ENCODE data around the gene RALB.

The RALB gene, protein sequence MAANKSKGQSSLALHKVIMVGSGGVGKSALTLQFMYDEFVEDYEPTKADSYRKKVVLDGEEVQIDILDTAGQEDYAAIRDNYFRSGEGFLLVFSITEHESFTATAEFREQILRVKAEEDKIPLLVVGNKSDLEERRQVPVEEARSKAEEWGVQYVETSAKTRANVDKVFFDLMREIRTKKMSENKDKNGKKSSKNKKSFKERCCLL

DNA sequence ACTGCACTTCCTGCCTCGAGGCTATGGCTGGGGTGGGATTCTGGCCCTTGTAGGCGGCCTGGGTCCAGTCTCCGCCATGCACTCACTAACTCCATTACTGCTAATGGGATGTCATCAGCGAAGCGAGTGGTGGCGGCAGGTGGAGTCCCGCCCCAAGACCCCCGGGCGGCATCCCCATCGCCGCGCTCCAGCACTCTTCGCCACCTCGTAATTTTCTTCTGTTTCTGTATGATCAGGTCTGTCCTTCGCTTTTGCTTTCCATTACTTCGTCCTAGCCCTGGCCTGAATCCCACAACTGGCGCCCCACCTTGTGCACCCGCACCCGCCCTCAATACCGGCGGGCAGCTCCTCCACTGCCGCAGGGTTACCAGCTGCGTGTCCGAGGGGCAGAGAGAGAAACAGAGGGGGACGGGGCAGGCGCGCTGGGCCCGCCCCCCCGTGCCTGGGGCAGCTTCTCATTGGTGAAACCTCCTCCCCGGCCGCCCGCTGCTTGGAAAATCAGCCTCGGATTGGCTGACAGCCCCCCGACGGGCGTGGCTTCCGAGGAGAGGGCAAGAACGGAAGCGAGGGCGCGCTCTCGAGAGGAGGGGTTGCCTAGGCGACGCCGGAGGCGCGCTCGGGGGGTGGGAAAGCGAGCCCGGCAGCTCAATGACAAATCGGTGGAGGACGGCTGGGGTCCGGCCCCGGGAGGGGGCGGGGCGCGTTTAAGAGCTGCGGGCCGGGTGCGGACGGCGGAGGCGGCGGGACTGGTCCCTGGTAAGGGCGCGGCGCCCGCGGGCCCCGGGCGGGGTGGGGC lies at the start of gene RALB:
Gene RALB (plus strand): TSS at position 628 of the 796 bp plus-strand sequence. CDS start 25,813 bp downstream, outside the sequence.
- peak within 1 kb of the TSS; percentile 98 for H3K4me3 Mint-ChIP-seq
- ATAC-seq: peak; percentile 96
- H3K4me1 Mint-ChIP-seq: peaks cover 63% of the 10 kb centered on the region
- H3K27ac Mint-ChIP-seq: peak within 1 kb of the TSS; percentile 84
- no peaks in the 10 kb centered on the region for H3K9me3 Mint-ChIP-seq
- no peaks in the 10 kb centered on the region for H3K27me3 Mint-ChIP-seq
- peaks cover 20% of the 10 kb centered on the region for H3K36me3 Mint-ChIP-seq

DNA sequence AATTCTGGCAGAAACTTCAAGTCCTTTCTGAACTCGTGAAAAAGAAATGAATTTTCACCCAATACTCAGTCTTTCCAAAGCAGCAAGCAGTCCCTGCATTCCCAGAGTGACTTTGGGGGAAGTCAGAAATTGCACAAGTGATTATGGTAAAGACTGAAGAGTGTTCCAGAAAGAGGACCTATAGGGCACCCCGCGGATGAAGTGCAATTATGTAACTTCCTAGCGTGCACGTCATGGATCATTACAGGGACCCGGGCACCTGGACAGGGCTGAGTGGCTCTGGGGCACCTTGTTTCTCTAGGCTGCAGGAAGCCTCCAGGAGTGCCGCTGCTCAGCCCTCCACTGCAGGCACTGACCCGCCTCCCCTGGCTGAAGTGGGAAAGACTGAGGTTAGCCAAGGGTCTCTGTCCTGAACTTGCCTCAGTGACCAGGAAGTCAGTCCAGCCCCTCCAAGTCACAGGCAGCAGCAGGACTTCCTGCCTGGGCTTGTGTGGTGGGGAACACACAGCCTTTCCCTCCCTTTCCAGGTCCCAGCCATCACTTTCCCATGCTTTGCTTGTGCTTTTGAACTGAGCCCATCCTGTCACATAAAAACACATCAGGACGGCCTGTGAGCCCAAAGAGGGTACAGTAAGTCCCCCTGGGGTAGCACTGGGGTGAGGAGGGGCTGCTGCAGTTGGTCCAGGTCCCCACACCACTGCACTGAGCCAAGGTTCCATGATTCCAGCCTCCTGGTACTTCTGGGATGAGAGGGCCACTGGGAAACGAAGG lies 49.2 kb upstream of the RALB start:
- no peaks in the 10 kb centered on the region for H3K4me1 Mint-ChIP-seq
- H3K9me3 Mint-ChIP-seq: peaks cover 3% of the 10 kb centered on the region
- H3K27me3 Mint-ChIP-seq: no peaks in the 10 kb centered on the region
- H3K27ac Mint-ChIP-seq: no peak overlapping the region
- H3K4me3 Mint-ChIP-seq: no peak overlapping the region
- no peak for ATAC-seq
- peaks cover 6% of the 10 kb centered on the region for H3K36me3 Mint-ChIP-seq

DNA sequence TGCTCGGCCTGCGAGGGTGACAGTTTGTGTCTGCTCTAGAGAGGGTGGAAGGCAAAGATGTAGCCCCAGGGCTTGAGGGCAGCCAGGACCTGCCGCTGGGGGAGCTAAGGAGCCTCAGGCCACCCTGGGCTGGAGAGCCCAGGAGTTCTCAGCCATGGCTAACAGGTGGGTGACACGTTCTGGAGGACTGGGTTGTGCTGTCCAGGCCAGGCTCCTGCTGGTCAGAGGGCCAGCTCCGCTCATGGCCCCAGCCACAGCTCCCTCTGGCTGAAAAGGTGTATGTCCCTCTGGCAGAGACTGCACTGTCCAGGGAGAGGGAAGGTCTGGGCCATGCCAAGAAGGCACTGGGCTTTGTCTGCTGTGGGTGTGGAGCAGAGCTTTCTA lies 48.6 kb upstream of the RALB start:
- H3K27me3 Mint-ChIP-seq: no peaks in the 10 kb centered on the region
- H3K9me3 Mint-ChIP-seq: peaks cover under 1% of the 10 kb centered on the region
- peaks cover 2% of the 10 kb centered on the region for H3K36me3 Mint-ChIP-seq
- H3K4me3 Mint-ChIP-seq: no peak overlapping the region
- no peak overlapping the region for H3K27ac Mint-ChIP-seq
- no peaks in the 10 kb centered on the region for H3K4me1 Mint-ChIP-seq
- peak; percentile 25 for ATAC-seq

DNA sequence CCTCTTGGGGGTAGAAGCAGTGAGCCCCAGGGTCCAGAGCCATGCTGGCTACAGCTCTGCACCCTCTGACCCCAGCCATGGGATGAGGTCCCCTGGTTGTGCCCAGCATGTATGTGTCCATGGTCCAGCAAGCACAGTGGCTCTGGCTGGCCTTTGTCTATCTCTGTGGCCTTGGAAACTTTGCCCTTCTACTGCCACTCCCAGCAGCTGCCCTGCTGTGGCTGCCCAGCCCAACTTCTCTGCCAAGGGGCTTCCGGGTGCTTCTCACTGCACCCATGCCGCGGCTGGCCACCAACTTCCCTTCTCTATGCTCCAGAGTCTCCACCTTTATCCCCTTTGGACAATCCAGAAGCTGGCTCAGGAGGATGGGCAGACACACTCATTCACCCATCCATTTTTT lies 48.2 kb upstream of the RALB start:
- ATAC-seq: no peak
- no peak overlapping the region for H3K27ac Mint-ChIP-seq
- no peaks in the 10 kb centered on the region for H3K27me3 Mint-ChIP-seq
- no peaks in the 10 kb centered on the region for H3K36me3 Mint-ChIP-seq
- no peaks in the 10 kb centered on the region for H3K4me1 Mint-ChIP-seq
- H3K9me3 Mint-ChIP-seq: no peaks in the 10 kb centered on the region
- no peak overlapping the region for H3K4me3 Mint-ChIP-seq

DNA sequence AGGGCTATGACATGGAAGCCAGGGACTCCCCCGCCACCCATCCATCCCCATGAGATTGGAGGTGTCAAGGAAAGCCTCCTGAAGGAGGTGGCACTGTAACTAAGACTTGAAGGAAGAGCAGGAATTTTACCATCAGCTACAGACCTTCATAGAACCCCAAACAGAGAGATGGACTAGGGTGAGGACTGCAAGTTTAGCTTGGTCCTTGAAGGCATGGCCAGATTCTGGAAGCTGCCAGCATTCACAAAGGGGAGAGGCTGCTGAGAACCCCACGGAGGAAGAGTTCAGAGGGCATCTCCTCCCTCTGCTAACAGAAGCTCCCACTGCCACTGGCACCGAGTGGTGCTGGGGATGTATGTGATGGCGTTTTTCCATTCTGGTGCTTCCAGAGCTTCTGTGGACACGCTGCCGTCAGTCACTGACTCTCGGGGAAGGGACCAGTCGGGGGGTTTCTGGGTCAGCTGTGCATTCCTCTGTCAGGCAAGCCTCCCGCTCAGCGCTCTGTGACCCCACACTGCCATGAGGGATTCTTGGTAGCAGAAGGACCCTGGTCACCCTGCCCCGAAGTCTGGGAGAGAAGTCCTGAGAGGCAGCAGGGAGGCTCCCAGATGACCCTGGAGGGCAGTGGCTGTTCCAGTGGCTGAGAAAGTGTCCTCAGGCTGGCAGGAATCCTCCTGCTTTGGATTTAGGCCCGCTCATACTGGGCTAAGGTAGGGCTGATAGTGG lies 47.5 kb upstream of the RALB start:
- no peak for ATAC-seq
- Mint-ChIP-seq H3K27ac (no peak overlapping the region), H3K4me1 (no peaks in the 10 kb centered on the region), H3K36me3 (no peaks in the 10 kb centered on the region), H3K9me3 (no peaks in the 10 kb centered on the region), H3K4me3 (no peak overlapping the region), H3K27me3 (no peaks in the 10 kb centered on the region)

DNA sequence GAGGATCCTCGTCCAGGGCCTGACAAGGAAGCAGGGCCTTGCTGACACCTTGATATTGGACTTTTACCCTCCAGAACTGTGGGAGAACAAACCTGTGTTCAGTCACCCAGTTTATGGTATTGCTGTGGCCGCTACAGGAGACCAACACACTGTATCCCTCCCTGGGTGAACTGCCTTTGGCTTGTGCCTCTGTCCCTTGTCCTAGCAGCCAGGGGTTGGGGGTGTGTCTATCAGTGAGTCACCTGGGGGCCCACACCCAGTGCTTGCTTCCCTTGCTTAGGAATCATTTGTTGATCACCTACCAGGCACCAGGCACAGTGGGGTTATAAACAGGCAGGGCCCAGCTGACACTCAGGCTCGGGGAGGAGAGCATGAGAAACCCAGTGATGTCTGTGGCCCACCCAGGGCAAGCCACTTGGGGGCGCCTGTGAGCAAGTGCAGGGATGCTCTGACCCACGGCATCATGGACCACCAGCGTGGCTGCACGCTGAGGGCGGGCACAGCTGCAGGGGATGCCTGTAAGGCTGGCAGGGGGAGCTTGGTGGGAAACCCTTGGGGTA lies 46.5 kb upstream of the RALB start:
- Mint-ChIP-seq H3K36me3 (no peaks in the 10 kb centered on the region), H3K4me1 (no peaks in the 10 kb centered on the region), H3K9me3 (no peaks in the 10 kb centered on the region), H3K27ac (no peak overlapping the region), H3K27me3 (no peaks in the 10 kb centered on the region), H3K4me3 (no peak overlapping the region)
- ATAC-seq: no peak

DNA sequence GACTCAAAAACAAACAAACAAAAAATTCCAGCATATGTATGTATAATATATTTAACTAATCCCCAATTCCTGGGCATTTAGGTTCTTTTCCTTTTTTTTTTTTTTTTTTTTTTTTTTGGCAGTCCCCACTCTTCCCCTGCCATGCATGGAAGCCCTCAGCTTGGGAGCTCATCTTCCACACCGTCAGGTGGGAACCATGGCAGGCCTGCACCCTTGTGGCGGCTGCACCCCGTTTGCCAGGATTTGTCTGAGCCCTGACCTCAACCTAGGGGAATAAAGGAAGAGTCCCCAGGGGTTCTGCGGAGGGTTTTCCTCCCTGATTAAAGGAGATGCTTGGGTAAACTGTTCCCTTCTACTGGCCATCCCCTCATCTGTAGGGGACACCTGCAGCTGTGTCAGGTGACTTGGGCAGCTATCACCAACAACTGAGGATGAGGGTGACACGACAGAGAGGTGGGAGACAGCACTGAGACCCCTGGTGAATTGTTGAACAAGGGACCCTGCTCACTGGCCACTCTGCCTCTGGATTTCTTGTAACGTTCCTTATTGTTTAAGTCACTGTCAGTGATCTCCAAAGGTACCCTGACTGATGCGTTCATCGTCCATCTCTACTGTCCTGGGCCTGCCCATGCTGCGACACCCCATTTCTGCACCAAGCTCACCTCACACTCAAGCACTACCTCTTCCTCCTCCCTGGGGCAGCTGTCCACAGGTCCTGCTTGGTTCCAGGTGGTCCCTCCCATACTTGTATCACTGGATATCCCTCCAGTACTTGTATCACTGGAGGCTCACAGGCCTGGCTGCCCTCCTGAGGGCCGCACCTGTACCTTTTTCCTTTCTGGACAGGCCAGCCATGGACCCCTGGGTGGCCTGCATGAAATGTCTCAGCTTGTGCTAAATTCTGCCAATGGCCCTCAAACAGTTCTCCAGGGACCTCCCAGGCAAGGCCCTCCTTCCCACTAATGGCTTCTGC lies 44.0 kb upstream of the RALB start:
- no peak for ATAC-seq
- H3K4me3 Mint-ChIP-seq: no peak overlapping the region
- no peaks in the 10 kb centered on the region for H3K4me1 Mint-ChIP-seq
- no peaks in the 10 kb centered on the region for H3K36me3 Mint-ChIP-seq
- no peaks in the 10 kb centered on the region for H3K27me3 Mint-ChIP-seq
- H3K9me3 Mint-ChIP-seq: no peaks in the 10 kb centered on the region
- no peak overlapping the region for H3K27ac Mint-ChIP-seq

DNA sequence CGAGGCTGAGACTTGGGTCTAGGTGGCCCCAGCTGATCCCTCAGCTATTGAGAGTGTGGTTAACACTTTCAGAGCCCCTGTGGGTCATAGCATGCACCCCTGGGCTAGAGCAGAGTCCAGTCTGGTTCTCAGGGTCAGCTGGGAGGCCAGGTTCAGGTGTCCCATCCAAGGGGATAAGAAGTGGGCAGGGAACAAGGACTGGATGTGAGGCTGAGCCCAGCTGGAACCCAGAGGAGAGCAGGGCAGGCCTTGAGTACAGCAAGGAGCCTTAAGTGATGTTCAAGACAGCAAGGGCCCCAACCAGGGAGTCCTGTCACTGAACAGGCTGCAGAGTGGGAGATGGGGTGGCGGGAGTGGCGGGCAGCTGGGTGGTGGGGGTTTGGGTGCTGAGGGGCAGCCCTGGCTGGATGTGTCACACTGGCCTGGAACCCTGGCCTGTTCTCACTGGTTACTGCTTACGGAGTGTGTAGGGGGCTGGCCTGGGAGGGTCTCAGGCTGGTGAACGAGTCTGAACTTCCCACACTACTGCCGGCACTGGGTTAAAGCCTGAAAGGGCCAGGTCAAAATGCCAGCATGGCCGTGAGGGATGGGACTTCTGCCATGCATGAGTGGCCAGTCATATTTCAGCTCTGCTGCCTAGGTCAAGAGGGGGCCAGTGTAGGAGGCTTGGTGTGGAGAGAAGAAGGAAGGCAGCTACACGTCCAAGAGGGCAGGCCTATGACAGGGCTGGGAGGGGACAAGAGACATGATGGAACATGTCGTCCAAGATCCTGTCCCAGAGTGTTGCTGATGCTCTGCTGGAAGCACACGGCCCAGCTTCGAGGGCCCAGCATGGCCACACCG lies 43.0 kb upstream of the RALB start:
- no peaks in the 10 kb centered on the region for H3K36me3 Mint-ChIP-seq
- H3K27ac Mint-ChIP-seq: no peak overlapping the region
- no peak overlapping the region for H3K4me3 Mint-ChIP-seq
- no peak for ATAC-seq
- no peaks in the 10 kb centered on the region for H3K9me3 Mint-ChIP-seq
- H3K27me3 Mint-ChIP-seq: no peaks in the 10 kb centered on the region
- no peaks in the 10 kb centered on the region for H3K4me1 Mint-ChIP-seq

DNA sequence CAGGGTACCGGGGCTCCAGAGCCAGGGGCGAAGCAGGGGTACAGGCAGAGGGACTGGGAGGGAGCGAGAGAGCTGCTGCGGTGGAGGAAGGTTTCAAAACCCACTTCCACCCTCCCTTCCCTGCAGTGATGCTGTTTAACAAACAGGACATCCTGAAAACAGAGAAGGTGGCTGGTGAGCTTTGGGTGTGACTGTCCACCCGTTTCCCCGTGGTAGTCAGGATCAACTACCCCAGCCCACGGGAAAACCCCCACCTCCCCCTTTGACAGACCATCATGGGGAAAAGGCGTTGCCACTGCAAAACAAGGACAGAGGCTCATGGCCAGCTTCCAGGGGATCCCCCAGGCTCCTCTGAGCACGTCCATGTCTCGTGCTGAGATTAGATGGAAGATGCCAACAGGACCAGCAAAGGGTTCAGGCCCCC lies 42.4 kb upstream of the RALB start:
- H3K36me3 Mint-ChIP-seq: no peaks in the 10 kb centered on the region
- H3K27ac Mint-ChIP-seq: no peak overlapping the region
- ATAC-seq: no peak
- H3K4me1 Mint-ChIP-seq: no peaks in the 10 kb centered on the region
- no peaks in the 10 kb centered on the region for H3K9me3 Mint-ChIP-seq
- H3K27me3 Mint-ChIP-seq: no peaks in the 10 kb centered on the region
- H3K4me3 Mint-ChIP-seq: no peak overlapping the region

DNA sequence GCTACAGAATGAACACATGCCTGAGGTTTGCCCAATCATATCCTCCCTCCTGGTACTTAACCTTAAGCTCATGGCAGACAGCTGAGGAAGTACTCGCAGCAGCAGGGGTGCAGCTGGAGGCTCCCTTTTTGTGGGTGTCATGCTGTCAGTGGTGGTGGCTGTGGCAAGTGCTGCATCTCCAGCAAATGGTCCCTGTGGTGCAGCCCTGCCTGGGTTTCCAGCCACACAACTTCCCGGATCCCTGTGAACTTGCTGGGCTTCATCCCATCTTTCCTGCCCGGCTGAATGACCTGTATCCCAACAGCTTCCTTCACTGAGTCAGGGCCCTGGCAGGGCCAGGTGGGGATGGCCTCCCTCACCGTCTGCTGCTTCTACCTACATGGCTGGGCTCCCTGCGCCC lies 34.5 kb upstream of the RALB start:
- no peak overlapping the region for H3K4me3 Mint-ChIP-seq
- peaks cover 62% of the 10 kb centered on the region for H3K4me1 Mint-ChIP-seq
- no peak overlapping the region for H3K27ac Mint-ChIP-seq
- no peak for ATAC-seq
- peaks cover 45% of the 10 kb centered on the region for H3K36me3 Mint-ChIP-seq
- no peaks in the 10 kb centered on the region for H3K27me3 Mint-ChIP-seq
- peaks cover 3% of the 10 kb centered on the region for H3K9me3 Mint-ChIP-seq

DNA sequence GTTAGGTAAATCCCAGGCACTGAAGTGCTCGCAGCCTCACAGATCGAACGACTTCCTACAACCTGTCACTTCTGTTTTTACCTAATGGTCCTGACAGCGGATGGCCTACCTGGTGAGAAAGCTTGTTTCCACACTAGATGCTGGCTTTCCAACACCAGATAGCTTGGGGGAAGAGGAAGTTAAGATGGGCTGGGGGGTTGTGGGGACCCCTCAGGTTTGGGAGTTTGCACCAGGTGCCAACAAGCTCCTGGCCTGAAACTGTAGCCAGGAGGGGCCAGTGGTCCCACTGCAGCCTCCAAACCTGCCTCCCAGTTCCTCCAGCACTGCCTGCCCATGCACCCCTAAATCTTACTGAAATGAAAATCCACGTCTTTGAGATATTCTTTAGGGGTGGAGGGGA lies 33.4 kb upstream of the RALB start:
- Mint-ChIP-seq H3K27me3 (no peaks in the 10 kb centered on the region), H3K4me1 (peaks cover 69% of the 10 kb centered on the region), H3K36me3 (peaks cover 45% of the 10 kb centered on the region), H3K27ac (no peak overlapping the region), H3K9me3 (peaks cover 3% of the 10 kb centered on the region), H3K4me3 (no peak overlapping the region)
- no peak for ATAC-seq

DNA sequence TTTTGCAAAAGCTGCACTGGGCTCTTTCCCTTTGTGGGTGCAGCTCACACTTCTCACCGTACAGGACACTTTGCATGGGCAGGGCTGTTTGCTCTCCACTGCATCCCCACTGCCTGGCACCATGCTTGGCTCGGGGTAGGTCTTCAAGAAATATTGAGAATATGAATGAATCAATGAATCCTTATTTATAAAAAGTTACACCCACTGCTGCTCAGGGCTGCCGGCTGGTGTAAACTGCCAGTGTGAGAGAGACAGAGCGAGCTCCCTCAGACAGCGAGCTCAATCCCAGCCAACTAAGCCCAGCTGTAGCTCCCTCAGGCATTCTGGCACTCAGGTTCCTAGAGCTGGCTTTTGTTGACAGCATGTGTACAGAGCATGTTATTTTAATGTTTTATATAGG lies 32.9 kb upstream of the RALB start:
- ATAC-seq: no peak
- Mint-ChIP-seq H3K27ac (no peak overlapping the region), H3K4me1 (peaks cover 73% of the 10 kb centered on the region), H3K9me3 (peaks cover 3% of the 10 kb centered on the region), H3K27me3 (no peaks in the 10 kb centered on the region), H3K36me3 (peaks cover 45% of the 10 kb centered on the region), H3K4me3 (no peak overlapping the region)

DNA sequence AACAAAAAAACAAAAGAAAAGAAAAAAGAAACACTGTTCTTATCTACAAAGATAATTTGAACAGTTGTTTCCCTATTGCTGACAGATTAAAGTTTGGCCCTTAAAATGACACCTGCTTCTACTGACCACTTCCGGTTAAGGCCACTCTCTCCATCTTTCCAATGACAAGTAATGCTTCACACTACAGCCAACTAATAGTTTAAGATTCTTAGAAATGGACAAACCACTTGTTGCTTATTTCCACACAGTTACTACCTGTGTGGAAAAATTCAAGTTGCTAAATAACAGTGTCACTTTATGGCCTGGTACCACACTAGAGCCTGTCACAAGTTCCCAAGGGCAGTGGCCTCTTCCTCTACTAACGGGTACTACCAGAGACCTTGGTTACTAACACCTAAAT lies 31.9 kb upstream of the RALB start:
- peaks cover 3% of the 10 kb centered on the region for H3K9me3 Mint-ChIP-seq
- peak overlapping the region; percentile 38 for H3K4me3 Mint-ChIP-seq
- peaks cover 78% of the 10 kb centered on the region for H3K4me1 Mint-ChIP-seq
- peak overlapping the region; percentile 15 for H3K27ac Mint-ChIP-seq
- H3K36me3 Mint-ChIP-seq: peaks cover 45% of the 10 kb centered on the region
- ATAC-seq: no peak
- no peaks in the 10 kb centered on the region for H3K27me3 Mint-ChIP-seq

All from stimulated activated memory B cell treated with anti-CD40 and anti-IgM and Interleukin-4, amounts not matched to agents 10 μg/mL and 1 μg/mL and 100 μg/mL, for 72 hours (primary cell).